ENCODE measurements around the gene TOMM6. TPM values are rescaled to one million over a fixed set of nuclear protein-coding genes. Genes with fewer than 3 reads are reported as not detected.

Gene TOMM6
- total RNA-seq (2021; ENCODE audit: unreplicated experiment) (234 TPM), Bru-seq, nascent RNA (percentile 96 among the genes with signal in this experiment), BruChase-seq, experiment 1, labeled RNA remaining after a 2-hour chase (percentile 97 among the genes with signal in this experiment), BruChase-seq, experiment 2, labeled RNA remaining after a 6-hour chase (percentile 99 among the genes with signal in this experiment)
- polyA plus RNA-seq (2012; ENCODE audit: insufficient read length), result 179 TPM
- long read RNA-seq, transcript TOMM6-202 (3 exons, 637 nt), result minor isoform, 14 of 59 reads
- long read RNA-seq, transcript TOMM6-201 (3 exons, 595 nt), result major isoform, 36 of 59 reads
- long read RNA-seq, partial matches to known transcripts, result 0 of 59 reads
- long read RNA-seq, other reads (novel, unspliced or antisense), result 9 of 59 reads

GRCh38 chr6:41787219-41787917 is at the start of gene TOMM6:
TSS of gene TOMM6 (plus strand) at chr6:41787694. CDS start at chr6:41787698, 4 bp downstream.
- ChIA-PET POLR2A (interaction anchor here (0.5 kb wide), 1 partner anchor 134 kb away, joined by 4 read pairs; the partner anchor contains the start of gene BYSL), CTCF (interaction anchor here (0.6 to 2.2 kb wide), 10 partner anchors 11 to 444 kb away, joined by 3 to 15 read pairs (median 4); partner anchors contain the start of genes BYSL and MED20)
- Histone ChIP-seq H3K27ac (ENCODE audit: low read length) (peak within 1 kb of the TSS; percentile 92), H3K36me3 (ENCODE audit: control insufficient read depth, insufficient read depth, low read length) (peaks cover 20% of the 10 kb centered on the region), H3K27me3 (ENCODE audit: control insufficient read depth, insufficient read depth, low read length) (no peaks in the 10 kb centered on the region), H3K9me3 (ENCODE audit: control insufficient read depth, insufficient read depth, low read depth, low read length) (no peaks in the 10 kb centered on the region), H3K4me1 (ENCODE audit: control insufficient read depth, insufficient read depth, low read length) (peaks cover 7% of the 10 kb centered on the region; the same call in 1 of the 2 replicates), H3K4me3 (ENCODE audit: low read depth in 2 of 2, low read length in 2 of 2) (peak within 1 kb of the TSS; percentile 71 to 92)
- ATAC-seq (peak; percentile 88), DNase-seq (ENCODE audit: low read depth, low spot score) (peak; percentile 79)
- TF ChIP-seq, protein P1, sequence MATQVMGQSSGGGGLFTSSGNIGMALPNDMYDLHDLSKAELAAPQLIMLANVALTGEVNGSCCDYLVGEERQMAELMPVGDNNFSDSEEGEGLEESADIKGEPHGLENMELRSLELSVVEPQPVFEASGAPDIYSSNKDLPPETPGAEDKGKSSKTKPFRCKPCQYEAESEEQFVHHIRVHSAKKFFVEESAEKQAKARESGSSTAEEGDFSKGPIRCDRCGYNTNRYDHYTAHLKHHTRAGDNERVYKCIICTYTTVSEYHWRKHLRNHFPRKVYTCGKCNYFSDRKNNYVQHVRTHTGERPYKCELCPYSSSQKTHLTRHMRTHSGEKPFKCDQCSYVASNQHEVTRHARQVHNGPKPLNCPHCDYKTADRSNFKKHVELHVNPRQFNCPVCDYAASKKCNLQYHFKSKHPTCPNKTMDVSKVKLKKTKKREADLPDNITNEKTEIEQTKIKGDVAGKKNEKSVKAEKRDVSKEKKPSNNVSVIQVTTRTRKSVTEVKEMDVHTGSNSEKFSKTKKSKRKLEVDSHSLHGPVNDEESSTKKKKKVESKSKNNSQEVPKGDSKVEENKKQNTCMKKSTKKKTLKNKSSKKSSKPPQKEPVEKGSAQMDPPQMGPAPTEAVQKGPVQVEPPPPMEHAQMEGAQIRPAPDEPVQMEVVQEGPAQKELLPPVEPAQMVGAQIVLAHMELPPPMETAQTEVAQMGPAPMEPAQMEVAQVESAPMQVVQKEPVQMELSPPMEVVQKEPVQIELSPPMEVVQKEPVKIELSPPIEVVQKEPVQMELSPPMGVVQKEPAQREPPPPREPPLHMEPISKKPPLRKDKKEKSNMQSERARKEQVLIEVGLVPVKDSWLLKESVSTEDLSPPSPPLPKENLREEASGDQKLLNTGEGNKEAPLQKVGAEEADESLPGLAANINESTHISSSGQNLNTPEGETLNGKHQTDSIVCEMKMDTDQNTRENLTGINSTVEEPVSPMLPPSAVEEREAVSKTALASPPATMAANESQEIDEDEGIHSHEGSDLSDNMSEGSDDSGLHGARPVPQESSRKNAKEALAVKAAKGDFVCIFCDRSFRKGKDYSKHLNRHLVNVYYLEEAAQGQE (IDR thresholded peaks at IDR 0.05; ENCODE audit: insufficient read depth in 1 of 2, low read depth in 2 of 2, low read length in 1 of 2), result 0 out of 4 replicates have a peak, but pooled peaks of 1 of the 2 experiments have one; percentile 26
- TF ChIP-seq SIN3A (IDR thresholded peaks at IDR 0.05; ENCODE audit: borderline replicate concordance, insufficient read depth, low read depth, low read length) (no peak; the same call in 1 of the 2 replicates), POLR2AphosphoS5 (IDR thresholded peaks at IDR 0.05; ENCODE audit: low read depth, low read length) (peak; percentile 92), TCF7L2 (IDR thresholded peaks at IDR 0.05; ENCODE audit: low read depth, low read length) (no peak)
- TF ChIP-seq, protein P2, sequence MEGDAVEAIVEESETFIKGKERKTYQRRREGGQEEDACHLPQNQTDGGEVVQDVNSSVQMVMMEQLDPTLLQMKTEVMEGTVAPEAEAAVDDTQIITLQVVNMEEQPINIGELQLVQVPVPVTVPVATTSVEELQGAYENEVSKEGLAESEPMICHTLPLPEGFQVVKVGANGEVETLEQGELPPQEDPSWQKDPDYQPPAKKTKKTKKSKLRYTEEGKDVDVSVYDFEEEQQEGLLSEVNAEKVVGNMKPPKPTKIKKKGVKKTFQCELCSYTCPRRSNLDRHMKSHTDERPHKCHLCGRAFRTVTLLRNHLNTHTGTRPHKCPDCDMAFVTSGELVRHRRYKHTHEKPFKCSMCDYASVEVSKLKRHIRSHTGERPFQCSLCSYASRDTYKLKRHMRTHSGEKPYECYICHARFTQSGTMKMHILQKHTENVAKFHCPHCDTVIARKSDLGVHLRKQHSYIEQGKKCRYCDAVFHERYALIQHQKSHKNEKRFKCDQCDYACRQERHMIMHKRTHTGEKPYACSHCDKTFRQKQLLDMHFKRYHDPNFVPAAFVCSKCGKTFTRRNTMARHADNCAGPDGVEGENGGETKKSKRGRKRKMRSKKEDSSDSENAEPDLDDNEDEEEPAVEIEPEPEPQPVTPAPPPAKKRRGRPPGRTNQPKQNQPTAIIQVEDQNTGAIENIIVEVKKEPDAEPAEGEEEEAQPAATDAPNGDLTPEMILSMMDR (IDR thresholded peaks at IDR 0.05), result peak; percentile 94
- no TSS peak for BruUV-seq (replicated peaks)
- in situ Hi-C loops (cut with HindIII; ENCODE audit: low pct_unique_long_range_greater_than_20kb, low sequenced_read_pairs) (no loop called here), intact Hi-C loops (cut with micrococcal nuclease; ENCODE audit: unreplicated experiment) (loop anchor here (5.0 to 10.0 kb wide), 2 partner anchors 53 to 135 kb away; partner anchors contain the start of genes BYSL, MED20 and TFEB)

- no peaks in the 10 kb centered on the region for H3K9me3 ChIP-seq (ENCODE audit: control insufficient read depth, insufficient read depth, low read depth, low read length)
- H3K27ac ChIP-seq (ENCODE audit: low read length), result no peak overlapping the region
- no peaks in the 10 kb centered on the region for H3K27me3 ChIP-seq (ENCODE audit: control insufficient read depth, insufficient read depth, low read length)
- no peak for ATAC-seq
- H3K36me3 ChIP-seq (ENCODE audit: control insufficient read depth, insufficient read depth, low read length), result no peaks in the 10 kb centered on the region; the same call in 1 of the 2 replicates
- CTCF ChIA-PET, result no interaction called here
- H3K4me1 ChIP-seq (ENCODE audit: control insufficient read depth, insufficient read depth, low read length), result peaks cover 9% of the 10 kb centered on the region
- DNase-seq (ENCODE audit: low read depth, low spot score), result no peak
- BruUV-seq (replicated peaks), result no TSS peak
- no peak overlapping the region for H3K4me3 ChIP-seq (ENCODE audit: low read depth in 2 of 2, low read length in 2 of 2)
- in situ Hi-C loops (cut with HindIII; ENCODE audit: low pct_unique_long_range_greater_than_20kb, low sequenced_read_pairs), result no loop called here
- POLR2A ChIA-PET, result no interaction called here
- no peak for TF ChIP-seq TCF7L2 (IDR thresholded peaks at IDR 0.05; ENCODE audit: low read depth, low read length)
- TF ChIP-seq, protein P1 (IDR thresholded peaks at IDR 0.05; ENCODE audit: insufficient read depth in 1 of 2, low read depth in 2 of 2, low read length in 1 of 2), result no peak
- TF ChIP-seq, protein P2 (IDR thresholded peaks at IDR 0.05), result no peak
- no peak for TF ChIP-seq POLR2AphosphoS5 (IDR thresholded peaks at IDR 0.05; ENCODE audit: low read depth, low read length)
- no peak for TF ChIP-seq SIN3A (IDR thresholded peaks at IDR 0.05; ENCODE audit: borderline replicate concordance, insufficient read depth, low read depth, low read length)
- intact Hi-C loops (cut with micrococcal nuclease; ENCODE audit: unreplicated experiment), result loop anchor here (10.0 kb wide), 1 partner anchor 46 kb away; the partner anchor contains the start of genes PRICKLE4 and TOMM6
Measured at GRCh38 chr6:41739041-41739440, 48.5 kb upstream of the TOMM6 start.
